Measurements from ENCODE around the gene TSR2. TPM values are rescaled to one million over a fixed set of nuclear protein-coding genes. Genes with fewer than 3 reads are reported as not detected.

TSR2 gene
- total RNA-seq, 2 donors from 2014 or later: 26.8 to 31.5 TPM

Other genes starting within 250 kb of the TSR2 start
- 1 to 10 TPM in 1 of 2 donors, under 1 TPM in 1; 0.75 to 2.5 TPM for gene WNK3, start 82.4 kb upstream of the TSR2 start, total RNA-seq
- gene FGD1, start 55.8 kb downstream of the TSR2 start, total RNA-seq: under 1 TPM; 0.27 to 0.31 TPM
- gene GNL3L, start 89.8 kb downstream of the TSR2 start, total RNA-seq: 10 to 100 TPM; 47.6 to 55.3 TPM

Measured in activated naive CD4-positive, alpha-beta T cell treated with anti-CD3 and anti-CD28 coated beads, Interleukin-2, amount 50 U/mL, for 72 hours (primary cell).